Thyroid gland (tissue), 4 donors: ENCODE measurements around the gene TDRD9. TPM values are rescaled to one million over a fixed set of nuclear protein-coding genes. Genes with fewer than 3 reads are reported as not detected.

ENCODE experiments used
- DNase-seq, 2 donors: peaks; one replicate each; pipeline ENCODE4 v3.0.0-alpha.2; 2019
- H3K27ac ChIP-seq, 3 donors: fragments of 200-600 bp; sonication (generic); 1 replicate in 2 of 3; 2 replicates in 1 of 3; pipeline ENCODE4 v1.5.1; 2016 to 2019; ENCODE audit warnings: mild to moderate bottlenecking in 1 of 3, moderate library complexity in 1 of 3
- H3K27me3 ChIP-seq: fragments of 200-600 bp; sonication (generic); one replicate; pipeline ENCODE4 v1.5.1; 2019
- H3K36me3 ChIP-seq, 2 donors: fragments of 200-600 bp; sonication (generic); one replicate each; pipeline ENCODE4 v1.5.1; 2016 to 2019
- H3K4me1 ChIP-seq, 2 donors: fragments of 200-600 bp; sonication (generic); one replicate each; pipeline ENCODE4 v1.5.1; 2017 to 2019
- H3K4me3 ChIP-seq, 3 donors: fragments of 200-600 bp; sonication (generic); replicated peaks in 1 of 3; 1 replicate in 2 of 3; 2 replicates in 1 of 3; pipeline ENCODE4 v1.5.1; 2016; ENCODE audit warnings: mild to moderate bottlenecking in 1 of 3
- H3K9me3 ChIP-seq: fragments of 200-600 bp; sonication (generic); one replicate; pipeline ENCODE4 v1.5.1; 2017
- CTCF ChIP-seq, 6 experiments: fragments of 200-600 bp in 3 of 6; fragments of 450-650 bp in 3 of 6; sonication (generic) in 3 of 6; IDR thresholded peaks; one replicate each; pipeline ENCODE4 v1.5.1; 2016 to 2019; ENCODE audit warnings: antibody characterized with exemption in 6 of 6, mild to moderate bottlenecking in 2 of 6, inconsistent platforms in 1 of 6, moderate library complexity in 1 of 6
- POLR2A ChIP-seq, 2 donors: fragments of 450-650 bp; IDR thresholded peaks; one replicate each; pipeline ENCODE4 v1.6.1; 2017; ENCODE audit warnings: antibody characterized with exemption in 2 of 2, mild to moderate bottlenecking in 2 of 2, moderate library complexity in 1 of 2
- WGBS, 2 donors: methylation state at CpG; one replicate each; pipeline ENCODE4 v1.1.5; 2017; 5-methylcytosine and 5-hydroxymethylcytosine counted together
- intact Hi-C: fragments of 100-400 bp; cut with DNase I; formaldehyde crosslinking; loops from one replicate; pipeline ENCODE4 v1.15.1; 2023
- total RNA-seq, 4 donors: library from RNA; depleted of rRNA; stranded (reverse); fragments of >200 nt; gene quantifications; one replicate each; pipeline ENCODE4 v1.2.3, GENCODE V29; 2016

Gene TDRD9
- total RNA-seq, 4 donors from 2014 or later = 27.4 to 85.1 (median 50.0) TPM

GRCh38 chr14:103881268-103882201, 46.7 kb upstream of the TDRD9 start:
- H3K36me3 ChIP-seq = no peaks in the 10 kb centered on the region
- H3K4me3 ChIP-seq = no peak overlapping the region
- H3K9me3 ChIP-seq = no peaks in the 10 kb centered on the region
- peak; percentile 78 to 79 for DNase-seq
- 65 to 71% methylated on average over 18 to 21 of the region's 31 CpGs for WGBS, 2 donors
- peak overlapping the region; percentile 70 to 84 (median 75) for H3K27ac ChIP-seq
- H3K27me3 ChIP-seq = no peaks in the 10 kb centered on the region
- H3K4me1 ChIP-seq = peaks cover 30 to 34% of the 10 kb centered on the region in 2 donors
- TF ChIP-seq CTCF (IDR thresholded peaks at IDR 0.05) (peak in 1 of 6 experiments; percentile 11), POLR2A (IDR thresholded peaks at IDR 0.05) (no peak)
- intact Hi-C loops = no loop called here

GRCh38 chr14:103882503-103883262, 45.6 kb upstream of the TDRD9 start:
- H3K9me3 ChIP-seq = no peaks in the 10 kb centered on the region
- DNase-seq = no peak
- no peak overlapping the region for H3K4me3 ChIP-seq
- H3K27me3 ChIP-seq = no peaks in the 10 kb centered on the region
- no peak overlapping the region for H3K27ac ChIP-seq
- intact Hi-C loops = no loop called here
- WGBS, 2 donors = 74 to 86% methylated on average over 3 to 8 of the region's 20 CpGs
- H3K4me1 ChIP-seq = peaks cover 30 to 34% of the 10 kb centered on the region in 2 donors
- TF ChIP-seq CTCF (IDR thresholded peaks at IDR 0.05) = no peak
- no peak for TF ChIP-seq POLR2A (IDR thresholded peaks at IDR 0.05)
- H3K36me3 ChIP-seq = no peaks in the 10 kb centered on the region

- H3K4me1 ChIP-seq = peaks cover 30 to 34% of the 10 kb centered on the region in 2 donors
- H3K27ac ChIP-seq = no peak overlapping the region
- no peak for DNase-seq
Observed at GRCh38 chr14:103883263-103883523, 45.1 kb upstream of the TDRD9 start.

GRCh38 chr14:103884854-103885253, 43.4 kb upstream of the TDRD9 start:
- DNase-seq = no peak
- intact Hi-C loops = no loop called here
- Histone ChIP-seq H3K27ac (no peak overlapping the region), H3K4me3 (no peak overlapping the region), H3K27me3 (no peaks in the 10 kb centered on the region), H3K9me3 (no peaks in the 10 kb centered on the region), H3K4me1 (peaks cover 25 to 26% of the 10 kb centered on the region in 2 donors), H3K36me3 (no peaks in the 10 kb centered on the region)
- TF ChIP-seq POLR2A (IDR thresholded peaks at IDR 0.05) (no peak), CTCF (IDR thresholded peaks at IDR 0.05) (no peak)
- 98% methylated on average over 6 to 9 of the region's 9 CpGs for WGBS, 2 donors

More at GRCh38 chr14:103883263-103883523, 45.1 kb upstream of the TDRD9 start:
- intact Hi-C loops = no loop called here
- H3K4me3 ChIP-seq = no peak overlapping the region
- H3K9me3 ChIP-seq = no peaks in the 10 kb centered on the region
- no peaks in the 10 kb centered on the region for H3K27me3 ChIP-seq
- no peaks in the 10 kb centered on the region for H3K36me3 ChIP-seq
- TF ChIP-seq POLR2A (IDR thresholded peaks at IDR 0.05) (no peak), CTCF (IDR thresholded peaks at IDR 0.05) (no peak)
- WGBS, 2 donors = 83% methylated on average over 3 of the region's 3 CpGs; no CpG with 5 or more reads in 1 of the 2 donors
